Measurements from ENCODE around the gene KRTAP10-2. TPM values are rescaled to one million over a fixed set of nuclear protein-coding genes. Genes with fewer than 3 reads are reported as not detected.

KRTAP10-2 gene
- total and polyA plus RNA-seq, 2 of the 4 experiments (the other 2 are of a cell fraction): not detected

- no peak overlapping the region for H3K56ac ChIP-seq (ENCODE audit: extremely low read depth, insufficient read depth, low read length)
- H4K20me1 ChIP-seq (ENCODE audit: insufficient read depth, low read length): no peaks in the 10 kb centered on the region
- H3K14ac ChIP-seq (replicated peaks; ENCODE audit: low read depth, low read length): no peak overlapping the region
- ChIA-PET POLR2A (ENCODE audit: unreplicated experiment) (no interaction called here), CTCF (no interaction called here)
- H3K4me2 ChIP-seq (ENCODE audit: low read depth, low read length): no peak overlapping the region
- no peak overlapping the region for H2BK20ac ChIP-seq (ENCODE audit: low read depth, low read length)
- H3K9me1 ChIP-seq (ENCODE audit: insufficient read depth, low read length): no peaks in the 10 kb centered on the region
- H3K23ac ChIP-seq (ENCODE audit: low read depth, low read length): no peak overlapping the region
- in situ Hi-C loops (cut with MboI; ENCODE audit: low sequenced_read_pairs): no loop called here
- DNase-seq (no peak), ATAC-seq (ENCODE audit: low read depth) (no peak)
- peaks cover 4% of the 10 kb centered on the region for H3K9me3 ChIP-seq (ENCODE audit: control insufficient read depth, insufficient read depth, low read length)
- BruUV-seq (replicated peaks): no TSS peak
- H3K4me3 ChIP-seq (ENCODE audit: insufficient read depth, low read depth, low read length): no peak overlapping the region
- H2AFZ ChIP-seq (replicated peaks; ENCODE audit: low read length, poor library complexity): no peak overlapping the region
- no peak overlapping the region for H4K91ac ChIP-seq (ENCODE audit: insufficient read depth, low read depth, low read length)
- H3K4ac ChIP-seq (ENCODE audit: low read depth, low read length): no peak overlapping the region
- no peak overlapping the region for H3K27ac ChIP-seq (ENCODE audit: insufficient read depth, low read length)
- no peak overlapping the region for H4K8ac ChIP-seq (ENCODE audit: low read depth in 2 of 2, low read length in 2 of 2)
- no peak overlapping the region for H2BK5ac ChIP-seq (ENCODE audit: low read depth, low read length, poor library complexity, severe bottlenecking)
- TF ChIP-seq NFE2L2 (IDR thresholded peaks at IDR 0.05; ENCODE audit: low read depth, low read length): no peak
- no peak for TF ChIP-seq USF2 (IDR thresholded peaks at IDR 0.05; ENCODE audit: low read depth, low read length)
- no peak for TF ChIP-seq ELK1 (IDR thresholded peaks at IDR 0.05; ENCODE audit: borderline replicate concordance, low read depth, low read length)
- TF ChIP-seq POLR2A (IDR thresholded peaks at IDR 0.05; ENCODE audit: low read depth, low read length): no peak
- no peak for TF ChIP-seq BHLHE40 (IDR thresholded peaks at IDR 0.05; ENCODE audit: low read depth, low read length)
- no peak for TF ChIP-seq MAFK (IDR thresholded peaks at IDR 0.05; ENCODE audit: low read depth, low read length)
- no peak for TF ChIP-seq MAZ (IDR thresholded peaks at IDR 0.05; ENCODE audit: borderline replicate concordance, low read depth, low read length)
- TF ChIP-seq CTCF (conservative IDR thresholded peaks at IDR 0.05; ENCODE audit: low read depth, low read length): no peak
- TF ChIP-seq CHD1 (IDR thresholded peaks at IDR 0.05; ENCODE audit: low read depth, low read length): no peak
- no peak for TF ChIP-seq RAD21 (IDR thresholded peaks at IDR 0.05; ENCODE audit: low read length)
- TF ChIP-seq RCOR1 (IDR thresholded peaks at IDR 0.05; ENCODE audit: insufficient replicate concordance, low read length): no peak
- no peak for TF ChIP-seq CEBPB (IDR thresholded peaks at IDR 0.05; ENCODE audit: low read depth, low read length)
- no peaks in the 10 kb centered on the region for H3K4me1 ChIP-seq (ENCODE audit: control insufficient read depth, insufficient read depth, low read length)
- dilution Hi-C loops (cut with HindIII; ENCODE audit: low sequenced_read_pairs, unreplicated experiment): no loop called here
- H3K27me3 ChIP-seq (ENCODE audit: control insufficient read depth, insufficient read depth, low read length): peaks cover 3% of the 10 kb centered on the region; the same call in 1 of the 2 replicates
- no peaks in the 10 kb centered on the region for H3K79me1 ChIP-seq (ENCODE audit: low read depth in 1 of 2, low read length in 2 of 2)
- H3K36me3 ChIP-seq (ENCODE audit: control insufficient read depth, insufficient read depth, low read length): no peaks in the 10 kb centered on the region
- H2AK5ac ChIP-seq (ENCODE audit: low read depth, low read length): no peak overlapping the region
- no peak overlapping the region for H4K5ac ChIP-seq (ENCODE audit: low read depth, low read length)
- H3K9ac ChIP-seq (ENCODE audit: low read depth, low read length): no peak overlapping the region
- H2BK15ac ChIP-seq (ENCODE audit: low read depth, low read length): no peak overlapping the region
- WGBS, 2 experiments (ENCODE audit: extremely low coverage in 2 of 2, insufficient read length in 1 of 2): 70% methylated on average over 5 of the region's 12 CpGs; no CpG with 5 or more reads in 1 of the 2 experiments
- H3K18ac ChIP-seq (ENCODE audit: low read depth, low read length): no peak overlapping the region
- H2BK120ac ChIP-seq (ENCODE audit: low read depth, low read length): no peak overlapping the region
- H2AK9ac ChIP-seq (replicated peaks; ENCODE audit: low read depth, low read length, poor library complexity): no peak overlapping the region
- intact Hi-C loops (cut with micrococcal nuclease): no loop called here
Observed at GRCh38 chr21:44569861-44570517, 18.7 kb upstream of the KRTAP10-2 start.

Measured in IMR-90 (cell line).